A673 (cell line): ENCODE results near the gene ANO1. TPM values are rescaled to one million over a fixed set of nuclear protein-coding genes. Genes with fewer than 3 reads are reported as not detected.

Experiments
- BruUV-seq: library from RNA; stranded (reverse); fragments of 400-500 nt; replicated peaks from 2 replicates; lab custom pipeline; 2021; lab: Mats Ljungman, UMichigan
- CTCF ChIA-PET: fragments of 300-600 bp; sonication (Branson Sonifier 250); formaldehyde crosslinking; loops from one replicate; lab custom pipeline; 2022; ENCODE audit warnings: antibody characterized with exemption; lab: Charles Lee
- POLR2A ChIA-PET: fragments of 300-600 bp; sonication (Branson Sonifier 250); formaldehyde crosslinking; loops from one replicate; lab custom pipeline; 2022; ENCODE audit warnings: antibody characterized with exemption; ENCODE audit not compliant: low non-redundant PET; lab: Charles Lee
- DNase-seq: peaks from one replicate; pipeline ENCODE4 v3.0.0-alpha.2; 2015; ENCODE audit warnings: low spot score
- H3K27ac ChIP-seq: fragments of 200-600 bp; sonication (generic); 2 replicates; pipeline ENCODE4 v1.5.1; 2016; ENCODE audit warnings: mixed run types, low read depth, mild to moderate bottlenecking, mixed read lengths, antibody characterized with exemption, low read length; ENCODE audit not compliant: poor library complexity, severe bottlenecking
- H3K27me3 ChIP-seq: fragments of 200-600 bp; sonication (generic); replicated peaks from 2 replicates; pipeline ENCODE4 v1.6.1; 2017; ENCODE audit warnings: mixed run types, low read depth, mild to moderate bottlenecking, mixed read lengths, antibody characterized with exemption, low read length; ENCODE audit not compliant: insufficient read depth, poor library complexity
- H3K36me3 ChIP-seq: fragments of 200-600 bp; sonication (generic); 2 replicates; pipeline ENCODE4 v1.6.1; 2016; ENCODE audit warnings: mixed run types, mild to moderate bottlenecking, mixed read lengths, antibody characterized with exemption, low read length; ENCODE audit not compliant: insufficient read depth, poor library complexity, severe bottlenecking
- H3K4me1 ChIP-seq: fragments of 200-600 bp; sonication (generic); 2 replicates; pipeline ENCODE4 v1.6.1; 2017; ENCODE audit warnings: mixed run types, mild to moderate bottlenecking, mixed read lengths, antibody characterized with exemption, low read length; ENCODE audit not compliant: insufficient read depth, poor library complexity, severe bottlenecking
- H3K4me3 ChIP-seq: fragments of 200-600 bp; sonication (generic); 2 replicates; pipeline ENCODE4 v1.5.1; 2016; ENCODE audit warnings: low read depth, mixed run types, mild to moderate bottlenecking, mixed read lengths, low read length; ENCODE audit not compliant: poor library complexity, severe bottlenecking
- H3K9me3 ChIP-seq: fragments of 200-600 bp; sonication (generic); 2 replicates; pipeline ENCODE4 v1.6.1; 2016; ENCODE audit warnings: mixed run types, low read depth, mild to moderate bottlenecking, mixed read lengths, antibody characterized with exemption, low read length; ENCODE audit not compliant: poor library complexity, severe bottlenecking
- CTCF ChIP-seq: fragments of 300-800, 200-600 bp; sonication (generic); conservative IDR thresholded peaks from 2 replicates; pipeline ENCODE4 v1.5.1; 2017; ENCODE audit warnings: low read depth, mild to moderate bottlenecking, antibody characterized with exemption, low read length, moderate library complexity, mixed read lengths
- EZH2 ChIP-seq: fragments of 200-600 bp; sonication (generic); IDR thresholded peaks from 2 replicates; pipeline ENCODE4 v1.6.1; 2017; ENCODE audit warnings: borderline replicate concordance, low read depth, mild to moderate bottlenecking, mixed read lengths, antibody characterized with exemption, low read length; ENCODE audit not compliant: poor library complexity, severe bottlenecking
- intact Hi-C: fragments of 100-400 bp; cut with micrococcal nuclease; formaldehyde crosslinking; loops from one replicate; pipeline ENCODE4 v1.10.0; 2022; ENCODE audit not compliant: unreplicated experiment
- total RNA-seq: library from RNA; stranded (reverse); gene quantifications from 2 replicates; pipeline ENCODE4 v1.2.3, GENCODE V29; 2021

ANO1 gene
- total RNA-seq, 1 experiment from 2014 or later, result 0.90 TPM

- POLR2A ChIA-PET, result no interaction called here
Measured at GRCh38 chr11:70174547-70175235, 96.6 kb downstream of the ANO1 start.

GRCh38 chr11:70175236-70175698 lies 97.2 kb downstream of the ANO1 start:
- H3K4me1 ChIP-seq, result no peaks in the 10 kb centered on the region
- no TSS peak for BruUV-seq
- no peak overlapping the region for H3K4me3 ChIP-seq
- TF ChIP-seq EZH2 (no peak), CTCF (no peak)
- ChIA-PET CTCF (interaction anchor here (0.6 to 0.7 kb wide), 2 partner anchors 84 to 217 kb away, joined by 4 to 14 read pairs; no protein-coding TSS in a partner anchor), POLR2A (no interaction called here)
- intact Hi-C loops, result no loop called here
- no peaks in the 10 kb centered on the region for H3K9me3 ChIP-seq
- no peak for DNase-seq
- no peak overlapping the region for H3K27ac ChIP-seq
- H3K27me3 ChIP-seq, result no peaks in the 10 kb centered on the region
- H3K36me3 ChIP-seq, result no peaks in the 10 kb centered on the region

More at GRCh38 chr11:70174547-70175235, 96.6 kb downstream of the ANO1 start:
- Histone ChIP-seq H3K27ac (no peak overlapping the region), H3K4me3 (no peak overlapping the region), H3K36me3 (no peaks in the 10 kb centered on the region), H3K27me3 (no peaks in the 10 kb centered on the region), H3K9me3 (no peaks in the 10 kb centered on the region), H3K4me1 (no peaks in the 10 kb centered on the region)
- BruUV-seq, result no TSS peak
- DNase-seq, result no peak
- intact Hi-C loops, result no loop called here
- no peak for TF ChIP-seq EZH2
- no peak for TF ChIP-seq CTCF
- CTCF ChIA-PET, result interaction anchor here (0.5 to 0.6 kb wide), 2 partner anchors 84 to 397 kb away, joined by 7 to 14 read pairs; no protein-coding TSS in a partner anchor

- no peaks in the 10 kb centered on the region for H3K9me3 ChIP-seq
- intact Hi-C loops, result no loop called here
- peak; percentile 61 for DNase-seq
- ChIA-PET POLR2A (interaction anchor here (0.6 kb wide), 1 partner anchor 216 kb away, joined by 13 read pairs; no protein-coding TSS in a partner anchor), CTCF (no interaction called here)
- no peak overlapping the region for H3K4me3 ChIP-seq
- H3K27me3 ChIP-seq, result no peaks in the 10 kb centered on the region
- no peaks in the 10 kb centered on the region for H3K36me3 ChIP-seq
- no peaks in the 10 kb centered on the region for H3K4me1 ChIP-seq
- BruUV-seq, result no TSS peak
- TF ChIP-seq EZH2, result no peak
- TF ChIP-seq CTCF, result peak; percentile 84
- H3K27ac ChIP-seq, result no peak overlapping the region
Measured at GRCh38 chr11:70176940-70177689, 99.0 kb downstream of the ANO1 start.
